Stimulated activated CD4-positive, alpha-beta T cell treated with anti-CD3 and anti-CD28 coated beads, TNF-alpha, amount 100 ng/mL, for 48 hours (primary cell): ENCODE results near the gene LGALS3.

ENCODE experiments used
- DNase-seq, 3 donors: peaks; one replicate each; pipeline ENCODE4 v3.0.0-alpha.2; 2020; ENCODE audit warnings: low read depth in 3 of 3

LGALS3 gene

DNA sequence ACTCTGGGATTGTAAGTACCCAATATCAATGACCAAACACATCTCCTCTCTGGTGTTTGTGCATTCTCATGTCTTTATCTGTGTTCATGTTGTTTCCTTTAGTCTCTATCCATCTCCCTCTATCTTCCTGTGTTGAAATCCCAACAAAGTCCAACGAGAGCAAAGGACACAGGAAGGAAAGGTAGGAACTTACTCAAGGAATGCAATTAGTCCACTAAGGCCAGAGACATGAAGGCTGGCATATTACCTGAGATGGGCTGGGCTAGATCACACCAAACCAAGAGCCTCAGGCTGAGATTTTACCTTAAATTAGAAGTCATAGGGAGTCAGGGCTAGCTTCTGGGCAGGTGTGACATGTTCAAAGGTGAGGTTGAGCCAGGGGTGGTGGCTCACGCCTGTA is 14.3 kb upstream of the LGALS3 start:
- DNase-seq: no peak

DNA sequence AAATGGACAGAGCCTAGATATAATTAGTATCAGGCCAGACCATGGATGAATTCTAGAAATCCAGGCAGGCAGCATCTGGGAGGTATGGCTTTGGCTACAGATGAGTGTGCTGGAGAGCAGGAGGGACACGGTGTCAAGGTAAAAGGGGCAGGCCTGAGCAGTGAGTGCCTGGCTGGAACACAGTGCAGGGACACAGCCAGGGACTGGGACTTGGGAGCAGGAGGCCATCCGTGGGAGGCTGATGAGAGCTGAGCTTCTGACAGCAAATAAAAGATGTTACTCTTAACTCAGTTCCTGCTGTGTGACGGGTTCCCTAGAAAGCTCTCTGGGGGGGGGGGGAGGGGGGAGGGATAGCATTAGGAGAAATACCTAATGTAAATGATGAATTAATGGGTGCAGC is 13.6 kb upstream of the LGALS3 start:
- DNase-seq: no peak

DNA sequence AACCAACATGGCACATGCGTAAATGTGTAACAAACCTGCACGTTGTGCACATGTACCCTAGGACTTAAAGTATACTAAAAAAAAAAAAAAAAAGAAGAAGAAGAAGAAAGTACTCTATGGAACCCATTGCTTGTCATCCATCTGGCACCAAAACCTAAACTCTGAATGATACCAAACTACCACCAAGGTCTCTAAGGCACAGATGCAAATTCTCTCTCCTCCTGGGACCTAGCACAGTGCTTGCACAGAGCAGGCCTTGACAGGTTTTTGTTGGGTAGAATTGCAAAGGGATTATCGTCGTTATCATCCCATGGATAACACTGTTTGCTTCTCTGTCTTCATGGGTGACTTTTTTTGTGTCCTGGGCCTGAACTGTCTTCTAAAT is 13.2 kb upstream of the LGALS3 start:
- no peak for DNase-seq

- DNase-seq: no peak
Observed at GRCh38 chr14:55116246-55117030, 12.6 kb upstream of the LGALS3 start.

GRCh38 chr14:55117803-55118441 is 11.1 kb upstream of the LGALS3 start:
- DNase-seq: no peak

- DNase-seq: no peak
Observed at GRCh38 chr14:55118761-55119160, 10.3 kb upstream of the LGALS3 start.

GRCh38 chr14:55120571-55121495 is 8.2 kb upstream of the LGALS3 start:
- no peak for DNase-seq

DNA sequence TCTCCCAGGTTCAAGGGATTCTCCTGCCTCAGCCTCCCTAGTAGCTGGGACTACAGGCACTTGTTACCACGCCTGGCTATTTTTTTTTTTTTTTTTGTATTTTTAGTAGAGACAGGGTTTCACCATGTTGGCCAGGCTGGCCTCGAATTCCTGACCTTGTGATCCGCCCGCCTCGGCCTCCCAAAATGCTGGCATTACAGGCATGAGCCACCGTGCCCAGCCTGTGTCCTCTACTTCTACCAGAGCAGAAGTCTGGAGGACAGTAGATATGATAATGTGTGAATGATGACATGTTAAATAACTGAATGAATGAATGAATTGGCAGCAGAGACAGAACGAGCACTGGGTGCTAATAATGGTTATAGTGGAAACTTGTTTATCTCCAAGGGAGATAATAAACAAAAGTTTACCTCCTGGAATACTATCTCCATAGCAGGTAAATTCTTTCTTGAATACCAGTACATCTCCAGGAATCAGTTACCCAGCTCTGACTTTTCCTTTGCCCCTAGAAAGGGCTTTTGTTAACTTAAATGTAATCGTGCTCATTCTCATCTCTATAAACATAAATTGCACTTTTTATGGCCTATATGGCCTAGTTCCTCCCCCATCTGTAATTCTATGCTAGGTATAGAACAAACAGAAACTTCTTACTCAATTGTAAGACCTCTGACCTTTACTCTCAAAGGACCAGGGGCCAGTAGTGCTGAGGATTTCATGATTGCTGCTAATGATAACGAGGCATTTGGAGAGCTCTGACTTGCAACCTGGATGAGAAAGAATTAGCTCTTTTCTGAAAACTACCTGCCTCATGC is 7.2 kb upstream of the LGALS3 start:
- DNase-seq: no peak

DNA sequence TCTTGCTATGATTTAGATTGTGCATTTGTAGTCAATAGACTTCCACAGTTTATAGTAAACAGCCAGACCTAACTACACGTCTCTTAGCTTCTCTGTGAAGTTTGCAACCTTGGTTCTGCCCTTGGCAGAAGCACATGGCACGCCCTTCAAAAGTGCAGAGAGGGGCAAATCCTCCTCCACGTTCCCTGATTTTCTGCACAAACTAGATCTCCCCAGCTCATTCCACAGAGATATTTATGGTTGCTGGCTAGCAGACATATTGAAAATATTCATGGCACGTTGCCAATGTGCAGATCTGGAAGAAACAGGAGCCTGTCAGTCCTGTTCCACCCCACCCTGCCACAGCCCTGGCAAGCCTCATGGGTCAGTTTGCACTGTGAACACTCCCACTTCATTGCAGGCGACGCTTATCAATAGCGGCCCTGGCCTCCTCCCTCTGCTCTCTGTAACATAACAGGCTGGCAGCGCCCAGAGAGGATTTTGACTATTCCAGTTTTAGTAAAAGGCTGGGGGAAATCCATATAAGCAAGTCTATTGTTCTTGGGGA is 6.5 kb upstream of the LGALS3 start:
- no peak for DNase-seq

DNA sequence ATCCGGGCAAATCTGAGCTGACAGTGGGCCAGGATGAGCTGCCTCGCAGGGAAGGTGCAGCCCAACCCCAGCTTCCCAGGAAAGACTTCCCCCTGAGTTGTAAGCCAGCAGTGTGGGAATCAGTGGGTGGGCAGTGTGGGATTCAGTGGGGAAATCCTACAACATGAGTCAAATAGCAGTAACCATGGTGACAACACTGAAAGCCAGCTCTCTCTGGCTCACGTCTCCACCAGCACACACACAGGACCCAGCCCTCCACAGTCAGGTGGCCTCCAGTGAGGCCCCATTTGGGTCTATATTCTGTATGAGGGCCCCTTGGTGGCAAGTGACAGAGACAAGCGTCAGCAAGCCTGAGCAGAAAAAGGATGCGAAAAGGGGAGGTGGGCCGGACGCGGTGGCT is 6.0 kb upstream of the LGALS3 start:
- DNase-seq: no peak

GRCh38 chr14:55123852-55124639 is 5.0 kb upstream of the LGALS3 start:
- DNase-seq: no peak

- no peak for DNase-seq
Observed at GRCh38 chr14:55124774-55125386, 4.2 kb upstream of the LGALS3 start.

- DNase-seq: no peak
Observed at GRCh38 chr14:55125403-55125802, 3.6 kb upstream of the LGALS3 start.

DNA sequence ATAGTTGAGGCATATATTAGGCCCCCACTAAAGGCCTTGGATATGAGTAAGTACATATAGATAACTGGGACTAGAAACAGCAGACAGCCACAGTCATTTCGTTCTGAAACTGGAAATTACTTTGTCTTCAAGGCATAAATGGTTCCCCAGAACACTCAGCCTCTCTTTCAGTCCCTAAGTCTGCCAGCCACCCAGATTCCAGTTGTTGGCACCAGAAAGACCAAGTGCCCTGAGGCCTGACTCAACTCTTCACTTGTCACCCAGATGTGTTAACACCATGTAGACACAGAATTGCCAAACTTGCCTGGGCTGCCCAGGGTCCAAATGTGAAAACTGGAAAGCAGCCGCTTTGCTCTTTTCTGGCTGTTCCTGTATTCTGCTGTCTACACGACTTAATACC is 3.0 kb upstream of the LGALS3 start:
- DNase-seq: no peak

DNA sequence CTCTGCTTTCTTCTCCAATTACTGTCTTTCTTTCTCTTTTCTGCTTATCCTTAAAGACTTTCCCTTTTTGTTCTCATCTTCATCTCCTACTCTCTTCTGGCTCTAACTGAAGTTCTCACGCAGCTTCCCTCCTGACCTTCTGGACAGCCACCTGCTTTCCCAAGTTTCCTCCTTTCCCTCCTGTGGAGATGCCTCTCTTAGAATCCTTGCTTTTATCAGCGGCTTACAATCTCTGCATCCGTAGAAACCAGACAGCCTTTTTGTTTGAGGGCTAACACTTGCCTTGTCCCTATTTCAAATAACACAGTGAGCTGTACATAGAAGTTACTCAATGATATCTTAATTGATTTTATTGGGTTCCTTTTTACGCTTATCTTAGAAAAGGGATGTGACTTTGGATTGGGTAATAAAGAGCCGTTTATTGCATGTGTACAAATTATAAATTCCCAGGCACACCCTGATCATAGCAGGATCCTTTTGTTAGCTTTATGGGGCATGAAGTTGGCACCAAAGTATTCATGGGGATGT is 2.1 kb upstream of the LGALS3 start:
- no peak for DNase-seq

DNA sequence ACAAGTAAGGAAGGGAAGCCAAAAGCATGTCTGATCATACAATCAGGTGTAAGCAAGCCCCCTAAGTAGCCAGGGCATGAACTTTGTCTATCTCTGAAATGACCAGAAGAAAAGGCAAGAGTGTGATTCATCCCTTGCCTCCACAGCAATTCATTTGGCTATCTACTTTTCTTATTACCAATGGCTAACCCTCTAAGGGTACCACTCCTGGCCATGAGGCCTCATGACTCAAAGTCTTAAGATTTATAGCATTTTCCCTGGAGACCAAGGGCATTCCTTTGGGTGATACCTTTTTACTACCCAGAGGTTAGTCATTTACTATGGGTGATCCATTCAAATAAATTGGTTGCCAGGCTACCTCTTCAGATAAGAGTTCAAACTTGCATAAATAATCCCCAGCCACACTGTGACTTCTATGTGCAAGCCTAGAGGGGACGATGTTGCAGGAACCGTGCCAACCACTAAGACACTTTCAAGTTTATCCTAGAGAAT is 1.5 kb upstream of the LGALS3 start:
- no peak for DNase-seq

DNA sequence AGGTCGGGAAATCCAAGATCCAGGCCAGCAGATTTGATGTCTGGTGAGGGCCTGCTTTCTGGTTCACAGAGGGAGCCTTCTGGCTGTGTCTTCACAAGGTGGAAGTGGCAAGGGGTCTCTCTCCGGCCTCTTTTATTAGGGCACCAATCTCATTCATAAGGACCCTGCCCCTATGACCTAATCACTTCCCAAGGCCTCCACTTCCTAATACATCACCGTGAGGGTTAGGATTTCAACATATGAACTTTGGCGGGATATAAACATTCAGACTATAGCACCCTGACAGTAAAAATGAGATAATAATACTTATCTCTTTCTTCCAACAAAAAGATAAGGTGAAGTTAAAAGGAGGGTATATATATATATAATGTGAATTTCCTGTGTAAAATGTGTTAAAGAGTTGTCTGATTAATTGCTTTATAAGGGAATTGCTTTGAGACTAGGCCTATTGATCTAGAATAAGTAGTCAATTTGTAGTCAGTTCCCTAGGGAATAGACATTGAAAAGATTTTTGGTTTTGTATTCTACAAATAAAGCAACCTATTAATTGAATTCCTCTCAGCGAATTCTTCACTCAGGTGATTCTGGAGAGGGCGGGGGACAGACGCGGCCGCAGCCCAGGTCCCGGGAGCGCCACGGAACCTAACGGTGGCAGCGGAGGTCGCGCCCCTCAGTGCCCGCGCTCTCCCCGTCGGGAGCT is 516 bp upstream of the LGALS3 start:
- no peak for DNase-seq

GRCh38 chr14:55129428-55130195 is 560 bp downstream of the LGALS3 start:
- DNase-seq: peak; percentile 5 to 23 (median 8)
